B cell (primary cell): ENCODE results near the gene HOXA10. TPM values are rescaled to one million over a fixed set of nuclear protein-coding genes. Genes with fewer than 3 reads are reported as not detected.

Experiments used
- ATAC-seq: fragments of 200-7000 bp; cut with Tn5 transposase; one replicate; pipeline ENCODE4 v1.10.0; 2021; ENCODE audit warnings: low read depth, mild to moderate bottlenecking, moderate number of reproducible peaks, moderate library complexity
- CTCF ChIA-PET: fragments of 350-600 bp; sonication (Branson Sonifier 250); formaldehyde crosslinking; loops from one replicate; lab custom pipeline; 2021; ENCODE audit warnings: antibody characterized with exemption, inconsistent platforms; lab: Charles Lee
- POLR2A ChIA-PET: fragments of 350-600 bp; sonication (Branson Sonifier 250); formaldehyde crosslinking; loops from one replicate; lab custom pipeline; 2021; ENCODE audit warnings: antibody characterized with exemption; lab: Charles Lee
- DNase-seq: peaks from one replicate; pipeline ENCODE4 v3.0.0; 2013
- H2AFZ ChIP-seq: 2 replicates; pipeline ENCODE4 v1.6.1; 2012; ENCODE audit warnings: mild to moderate bottlenecking, low read depth, low read length; ENCODE audit not compliant: insufficient read depth, poor library complexity, severe bottlenecking
- H3K27ac ChIP-seq, 2 donors: 1 replicate in 1 of 2; 2 replicates in 1 of 2; pipeline ENCODE4 v1.5.1; 2012 to 2013; ENCODE audit warnings: low read length in 2 of 2, mild to moderate bottlenecking in 2 of 2, moderate library complexity in 1 of 2
- H3K27me3 ChIP-seq, 4 experiments: fragments of 200-600 bp in 1 of 4; sonication (generic) in 1 of 4; replicated peaks in 1 of 4; 1 replicate in 2 of 4; 2 replicates in 2 of 4; pipeline versions ENCODE4 v1.6.1 to v1.7.0; 2013 to 2016; ENCODE audit warnings: low read length in 3 of 4, mild to moderate bottlenecking in 2 of 4, mixed read lengths in 1 of 4, moderate library complexity in 1 of 4; ENCODE audit not compliant: insufficient read depth in 4 of 4, control insufficient read depth in 3 of 4; ENCODE audit errors: control extremely low read depth in 1 of 4
- H3K36me3 ChIP-seq, 2 experiments: replicated peaks in 1 of 2; 1 replicate in 1 of 2; 2 replicates in 1 of 2; pipeline versions ENCODE4 v1.6.1 to v1.7.1; 2013; ENCODE audit warnings: low read length in 1 of 2; ENCODE audit not compliant: insufficient read depth in 2 of 2, control insufficient read depth in 1 of 2; ENCODE audit errors: control extremely low read depth in 1 of 2, extremely low read depth in 1 of 2
- H3K4me1 ChIP-seq, 2 donors: fragments of 200-600 bp in 1 of 2; sonication (generic) in 1 of 2; 1 replicate in 1 of 2; 2 replicates in 1 of 2; pipeline versions ENCODE4 v1.5.1 to v1.6.1; 2013 to 2017; ENCODE audit warnings: low read length in 2 of 2; ENCODE audit not compliant: control insufficient read depth in 2 of 2, insufficient read depth in 2 of 2
- H3K4me2 ChIP-seq: replicated peaks from 2 replicates; pipeline ENCODE3; 2012; ENCODE audit warnings: mild to moderate bottlenecking, low read depth, low read length; ENCODE audit not compliant: poor library complexity, severe bottlenecking
- H3K4me3 ChIP-seq, 5 experiments: fragments of 200-600 bp in 1 of 5; sonication (generic) in 1 of 5; 1 replicate in 3 of 5; 2 replicates in 2 of 5; pipeline versions ENCODE4 v1.5.1 to v1.7.0; 2011 to 2016; ENCODE audit warnings: low read length in 4 of 5, mild to moderate bottlenecking in 4 of 5, low read depth in 2 of 5, control low read depth in 1 of 5, moderate library complexity in 1 of 5; ENCODE audit not compliant: insufficient read depth in 1 of 5; ENCODE audit errors: control extremely low read depth in 1 of 5, extremely low read depth in 1 of 5
- H3K79me2 ChIP-seq: fragments of 200-600 bp; sonication (generic); one replicate; pipeline ENCODE4 v1.6.0; 2016; ENCODE audit warnings: low read length; ENCODE audit not compliant: control insufficient read depth, insufficient read depth
- H3K9ac ChIP-seq: fragments of 200-600 bp; sonication (generic); 2 replicates; pipeline ENCODE4 v1.6.1; 2017; ENCODE audit warnings: mild to moderate bottlenecking, low read length, moderate library complexity
- H3K9me3 ChIP-seq, 3 donors: one replicate each; pipeline versions ENCODE4 v1.6.1 to v1.7.1; 2013; ENCODE audit warnings: low read length in 2 of 3; ENCODE audit not compliant: control insufficient read depth in 2 of 3, insufficient read depth in 1 of 3; ENCODE audit errors: control extremely low read depth in 1 of 3
- H4K20me1 ChIP-seq: 2 replicates; pipeline ENCODE4 v1.6.0; 2012; ENCODE audit warnings: mild to moderate bottlenecking, low read length; ENCODE audit not compliant: insufficient read depth, control insufficient read depth, poor library complexity, severe bottlenecking
- H3K27ac Mint-ChIP-seq: one replicate; pipeline ENCODE4 v1.8.0; 2021; ENCODE audit warnings: mixed read lengths
- H3K27me3 Mint-ChIP-seq: one replicate; pipeline ENCODE4 v1.8.0; 2021; ENCODE audit warnings: mixed read lengths
- H3K4me1 Mint-ChIP-seq: one replicate; pipeline ENCODE4 v1.8.0; 2021; ENCODE audit warnings: mixed read lengths
- H3K4me3 Mint-ChIP-seq: one replicate; pipeline ENCODE4 v1.8.0; 2021; ENCODE audit warnings: mixed read lengths
- H3K9me3 Mint-ChIP-seq: one replicate; pipeline ENCODE4 v1.8.0; 2022; ENCODE audit warnings: mixed read lengths; ENCODE audit not compliant: insufficient read depth
- EZH2 ChIP-seq: IDR thresholded peaks from 2 replicates; pipeline ENCODE4 v1.6.1; 2012; ENCODE audit warnings: borderline replicate concordance, low read depth, mild to moderate bottlenecking, moderate library complexity, low read length; ENCODE audit not compliant: insufficient read depth, poor library complexity, severe bottlenecking
- WGBS: methylation state at CpG from one replicate; pipeline ENCODE4 v1.1.5; 2013; ENCODE audit warnings: missing lambda C conversion rate; ENCODE audit not compliant: insufficient coverage; 5-methylcytosine and 5-hydroxymethylcytosine counted together
- intact Hi-C: fragments of 100-400 bp; cut with micrococcal nuclease; formaldehyde crosslinking; loops from one replicate; pipeline ENCODE4 v1.10.0; 2022
- polyA plus RNA-seq: library from polyadenylated mRNA; depleted of rRNA; stranded (reverse); fragments of >200 nt; gene quantifications from 2 replicates; pipeline ENCODE4 v1.2.3, GENCODE V29; 2012
- total RNA-seq, 2 donors: library from RNA; stranded (reverse); fragments of 120-200 nt in 1 of 2; gene quantifications; 1 replicate in 1 of 2; 2 replicates in 1 of 2; pipeline versions ENCODE4 v1.2.3 to v1.2.4, GENCODE V29; 2013 to 2022
- TF ChIP-seq, protein P1 (sequence below): fragments of 200-600 bp; IDR thresholded peaks from one replicate; pipeline ENCODE4 v1.8.0; 2022; ENCODE audit warnings: antibody characterized with exemption, mild to moderate bottlenecking

The HOXA10 gene
- total and polyA plus RNA-seq, 2 donors (not counting 1 experiment from before 2014, with no cell fraction given), result not detected

DNA sequence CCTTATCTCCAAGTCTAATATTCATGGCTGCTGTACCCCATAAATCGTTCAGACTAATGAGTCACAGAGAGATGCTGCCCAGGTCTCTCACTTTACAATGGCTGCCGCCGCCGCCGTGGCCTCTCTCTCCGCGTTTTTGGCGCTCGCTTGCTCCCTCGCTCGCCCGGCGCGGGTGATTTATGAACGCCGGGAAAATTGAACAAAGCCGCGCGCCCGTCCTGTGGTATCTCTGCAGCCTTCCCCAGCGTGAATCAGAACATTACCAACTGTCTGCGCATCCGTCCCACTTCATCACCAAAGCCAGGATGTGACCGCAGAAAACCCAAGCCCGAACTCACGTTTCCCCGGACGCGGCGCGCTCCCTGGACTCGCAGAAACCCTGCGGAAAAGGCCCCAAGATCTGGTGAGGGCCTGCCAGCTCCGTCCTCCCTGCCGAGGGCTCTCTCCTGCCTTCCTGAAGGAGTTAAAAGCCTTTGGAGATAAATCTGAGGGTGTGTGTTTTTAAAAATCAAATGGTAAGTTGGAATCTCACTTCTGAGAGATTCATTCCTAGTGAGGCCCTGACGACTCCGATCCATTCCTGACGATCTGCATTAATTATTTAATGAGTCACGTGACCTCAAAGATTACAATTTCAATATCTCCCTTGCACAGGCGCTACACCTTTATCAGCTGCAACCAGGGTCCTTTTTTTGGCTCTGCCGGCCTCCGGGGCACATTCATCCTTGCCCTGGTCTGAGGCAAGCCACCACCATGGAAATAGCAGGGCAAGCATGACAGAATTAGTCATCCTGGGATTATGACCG is 49.8 kb downstream of the HOXA10 start:
- Mint-ChIP-seq H3K4me3 (no peak overlapping the region), H3K9me3 (peaks cover 2% of the 10 kb centered on the region), H3K27me3 (peaks cover 40% of the 10 kb centered on the region), H3K27ac (no peak overlapping the region), H3K4me1 (no peaks in the 10 kb centered on the region)
- Histone ChIP-seq H3K4me2 (no peak overlapping the region), H3K9me3 (peaks cover 0 to 6% (median 0%) of the 10 kb centered on the region in 3 donors), H3K27ac (no peak overlapping the region), H3K4me3 (no peak overlapping the region), H3K27me3 (peaks cover 0 to 4% (median 2%) of the 10 kb centered on the region in 4 experiments), H3K79me2 (no peaks in the 10 kb centered on the region), H4K20me1 (no peaks in the 10 kb centered on the region), H3K4me1 (no peaks in the 10 kb centered on the region), H2AFZ (no peak overlapping the region), H3K9ac (no peak overlapping the region), H3K36me3 (no peaks in the 10 kb centered on the region)
- CTCF ChIA-PET, result interaction anchor here (1.1 kb wide), 1 partner anchor 8 kb away, joined by 4 read pairs; no protein-coding TSS in a partner anchor
- DNase-seq (no peak), ATAC-seq (no peak)
- TF ChIP-seq, protein P1, sequence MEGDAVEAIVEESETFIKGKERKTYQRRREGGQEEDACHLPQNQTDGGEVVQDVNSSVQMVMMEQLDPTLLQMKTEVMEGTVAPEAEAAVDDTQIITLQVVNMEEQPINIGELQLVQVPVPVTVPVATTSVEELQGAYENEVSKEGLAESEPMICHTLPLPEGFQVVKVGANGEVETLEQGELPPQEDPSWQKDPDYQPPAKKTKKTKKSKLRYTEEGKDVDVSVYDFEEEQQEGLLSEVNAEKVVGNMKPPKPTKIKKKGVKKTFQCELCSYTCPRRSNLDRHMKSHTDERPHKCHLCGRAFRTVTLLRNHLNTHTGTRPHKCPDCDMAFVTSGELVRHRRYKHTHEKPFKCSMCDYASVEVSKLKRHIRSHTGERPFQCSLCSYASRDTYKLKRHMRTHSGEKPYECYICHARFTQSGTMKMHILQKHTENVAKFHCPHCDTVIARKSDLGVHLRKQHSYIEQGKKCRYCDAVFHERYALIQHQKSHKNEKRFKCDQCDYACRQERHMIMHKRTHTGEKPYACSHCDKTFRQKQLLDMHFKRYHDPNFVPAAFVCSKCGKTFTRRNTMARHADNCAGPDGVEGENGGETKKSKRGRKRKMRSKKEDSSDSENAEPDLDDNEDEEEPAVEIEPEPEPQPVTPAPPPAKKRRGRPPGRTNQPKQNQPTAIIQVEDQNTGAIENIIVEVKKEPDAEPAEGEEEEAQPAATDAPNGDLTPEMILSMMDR, result no peak
- no peak for TF ChIP-seq EZH2
- intact Hi-C loops, result no loop called here
- WGBS, result 95% methylated on average over 41 of the region's 43 CpGs
- POLR2A ChIA-PET, result no interaction called here

DNA sequence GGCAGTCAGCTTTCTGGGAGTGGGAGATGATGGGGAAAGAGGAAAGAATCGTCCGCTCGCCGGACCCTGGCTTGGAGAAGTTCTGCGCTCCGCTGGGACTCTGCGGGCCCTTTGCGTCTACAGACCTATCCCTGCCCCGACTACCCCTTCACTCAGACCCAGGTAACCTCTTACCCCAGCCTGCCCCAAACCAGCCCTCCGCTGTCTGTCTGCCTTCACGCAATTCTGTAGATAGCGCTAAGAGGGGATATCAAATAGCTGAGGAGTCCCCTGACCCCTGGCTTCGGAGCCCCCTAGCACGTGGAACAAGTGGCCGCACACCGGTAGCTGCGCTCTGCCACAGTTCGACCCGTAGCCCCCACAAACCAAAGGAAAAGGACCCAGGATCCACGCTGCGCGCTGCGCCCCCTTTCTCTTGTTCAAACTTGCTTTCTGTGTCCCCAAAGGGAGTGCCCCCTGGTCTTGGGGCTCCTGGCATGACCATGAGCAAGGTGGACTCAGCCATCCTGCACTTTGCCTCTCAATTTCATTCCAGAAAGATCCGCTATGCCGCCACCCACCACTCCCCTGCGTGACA is 50.6 kb downstream of the HOXA10 start:
- 98% methylated on average over 18 of the region's 26 CpGs for WGBS
- H3K9ac ChIP-seq, result no peak overlapping the region
- Mint-ChIP-seq H3K4me3 (no peak overlapping the region), H3K27me3 (peaks cover 35% of the 10 kb centered on the region), H3K4me1 (no peaks in the 10 kb centered on the region), H3K9me3 (no peaks in the 10 kb centered on the region), H3K27ac (no peak overlapping the region)
- POLR2A ChIA-PET, result no interaction called here
- no peak overlapping the region for H3K4me2 ChIP-seq
- no peaks in the 10 kb centered on the region for H3K79me2 ChIP-seq
- no peak overlapping the region for H2AFZ ChIP-seq
- no peaks in the 10 kb centered on the region for H3K36me3 ChIP-seq
- H3K27ac ChIP-seq, result no peak overlapping the region
- intact Hi-C loops, result no loop called here
- TF ChIP-seq EZH2, result no peak
- TF ChIP-seq, protein P1, result no peak
- H3K4me1 ChIP-seq, result no peaks in the 10 kb centered on the region
- no peak for ATAC-seq
- H4K20me1 ChIP-seq, result no peaks in the 10 kb centered on the region
- DNase-seq, result no peak
- CTCF ChIA-PET, result no interaction called here
- peaks cover 0 to 3% (median 0%) of the 10 kb centered on the region in 3 donors for H3K9me3 ChIP-seq
- H3K4me3 ChIP-seq, result no peak overlapping the region
- H3K27me3 ChIP-seq, result peaks cover 0 to 4% (median 2%) of the 10 kb centered on the region in 4 experiments
